C4-2B (cell line): ENCODE data around the gene MEIOC.

Source experiments
- H3K27ac ChIP-seq: fragments of 450-650 bp; 2 replicates; pipeline ENCODE4 v1.5.1; 2017
- ZFX ChIP-seq: fragments of 450-650 bp; IDR thresholded peaks from 2 replicates; pipeline ENCODE4 v1.6.1; 2017
- TF ChIP-seq, protein P1 (sequence below): fragments of 450-650 bp; conservative IDR thresholded peaks from 2 replicates; pipeline ENCODE4 v1.5.1; 2017; ENCODE audit warnings: mild to moderate bottlenecking

Gene MEIOC

GRCh38 chr17:44651228-44651627, 5.0 kb upstream of the MEIOC start:
- TF ChIP-seq, protein P1, sequence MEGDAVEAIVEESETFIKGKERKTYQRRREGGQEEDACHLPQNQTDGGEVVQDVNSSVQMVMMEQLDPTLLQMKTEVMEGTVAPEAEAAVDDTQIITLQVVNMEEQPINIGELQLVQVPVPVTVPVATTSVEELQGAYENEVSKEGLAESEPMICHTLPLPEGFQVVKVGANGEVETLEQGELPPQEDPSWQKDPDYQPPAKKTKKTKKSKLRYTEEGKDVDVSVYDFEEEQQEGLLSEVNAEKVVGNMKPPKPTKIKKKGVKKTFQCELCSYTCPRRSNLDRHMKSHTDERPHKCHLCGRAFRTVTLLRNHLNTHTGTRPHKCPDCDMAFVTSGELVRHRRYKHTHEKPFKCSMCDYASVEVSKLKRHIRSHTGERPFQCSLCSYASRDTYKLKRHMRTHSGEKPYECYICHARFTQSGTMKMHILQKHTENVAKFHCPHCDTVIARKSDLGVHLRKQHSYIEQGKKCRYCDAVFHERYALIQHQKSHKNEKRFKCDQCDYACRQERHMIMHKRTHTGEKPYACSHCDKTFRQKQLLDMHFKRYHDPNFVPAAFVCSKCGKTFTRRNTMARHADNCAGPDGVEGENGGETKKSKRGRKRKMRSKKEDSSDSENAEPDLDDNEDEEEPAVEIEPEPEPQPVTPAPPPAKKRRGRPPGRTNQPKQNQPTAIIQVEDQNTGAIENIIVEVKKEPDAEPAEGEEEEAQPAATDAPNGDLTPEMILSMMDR: no peak
- no peak for TF ChIP-seq ZFX
- no peak overlapping the region for H3K27ac ChIP-seq

- no peak overlapping the region for H3K27ac ChIP-seq
- TF ChIP-seq, protein P1: no peak
- TF ChIP-seq ZFX: no peak
These were observed 3.5 kb upstream of the MEIOC start for GRCh38 chr17:44652727-44653126.

DNA sequence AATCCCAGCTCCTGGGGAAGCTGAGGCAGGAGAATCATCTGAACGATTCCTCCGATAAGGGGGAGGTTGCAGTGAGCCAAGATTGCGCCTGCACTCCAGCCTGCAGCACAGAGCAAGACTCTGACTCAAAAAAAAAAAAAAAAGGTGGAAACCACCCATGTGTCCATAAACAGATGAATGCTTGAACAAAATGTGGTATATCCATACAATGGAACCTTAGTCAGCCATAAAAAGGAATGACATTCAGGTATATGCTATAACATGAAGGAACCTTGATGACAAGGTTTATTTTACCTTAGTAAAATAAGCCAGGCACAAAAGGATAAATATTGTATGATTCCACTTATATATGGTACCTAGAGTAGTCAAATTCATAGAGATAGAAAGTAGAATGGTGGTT, 2.9 kb upstream of the MEIOC start:
- no peak for TF ChIP-seq ZFX
- TF ChIP-seq, protein P1: no peak
- H3K27ac ChIP-seq: no peak overlapping the region

- no peak for TF ChIP-seq ZFX
- TF ChIP-seq, protein P1: no peak
- H3K27ac ChIP-seq: no peak overlapping the region
These were observed 2.3 kb upstream of the MEIOC start for GRCh38 chr17:44653954-44654353.

GRCh38 chr17:44661835-44662234, 5.6 kb downstream of the MEIOC start:
- TF ChIP-seq ZFX: no peak
- TF ChIP-seq, protein P1: no peak

GRCh38 chr17:44663095-44663494, 6.8 kb downstream of the MEIOC start:
- TF ChIP-seq, protein P1: no peak
- no peak for TF ChIP-seq ZFX
- H3K27ac ChIP-seq: no peak overlapping the region

More at GRCh38 chr17:44661835-44662234, 5.6 kb downstream of the MEIOC start:
- H3K27ac ChIP-seq: no peak overlapping the region

- TF ChIP-seq, protein P1: no peak
- no peak for TF ChIP-seq ZFX
- no peak overlapping the region for H3K27ac ChIP-seq
These were observed 8.6 kb downstream of the MEIOC start for GRCh38 chr17:44664867-44665266.
